ENCODE results near the gene NAALADL2. TPM values are rescaled to one million over a fixed set of nuclear protein-coding genes. Genes with fewer than 3 reads are reported as not detected.

Gene NAALADL2
- total and polyA plus RNA-seq, 7 donors: 0.56 to 3.3 (median 1.6) TPM

GRCh38 chr3:174937478-174937877, 78.3 kb downstream of the NAALADL2 start:
- H3K4me3 ChIP-seq: no peak overlapping the region
- H3K9me3 ChIP-seq: no peaks in the 10 kb centered on the region
- TF ChIP-seq CTCF (IDR thresholded peaks at IDR 0.05): no peak

GRCh38 chr3:174938102-174938501, 79.0 kb downstream of the NAALADL2 start:
- ATAC-seq (no peak), DNase-seq (no peak)
- Histone ChIP-seq H3K27ac (no peak overlapping the region), H3K4me1 (no peaks in the 10 kb centered on the region), H3K36me3 (ENCODE audit: insufficient read depth in 1 of 2, low read depth in 1 of 2) (no peaks in the 10 kb centered on the region), H3K4me3 (no peak overlapping the region), H3K9me3 (no peaks in the 10 kb centered on the region), H3K27me3 (ENCODE audit: insufficient read depth in 3 of 3, low read length in 2 of 3) (no peaks in the 10 kb centered on the region)
- 73 to 90% (median 81%) methylated on average over 4 of the region's 4 CpGs for WGBS, 3 donors
- intact Hi-C loops (cut with DNase I): no loop called here
- no peak for TF ChIP-seq CTCF (IDR thresholded peaks at IDR 0.05)

More at GRCh38 chr3:174937478-174937877, 78.3 kb downstream of the NAALADL2 start:
- no peak overlapping the region for H3K27ac ChIP-seq
- ATAC-seq (no peak), DNase-seq (no peak)
- H3K4me1 ChIP-seq: no peaks in the 10 kb centered on the region
- intact Hi-C loops (cut with DNase I): no loop called here
- H3K36me3 ChIP-seq (ENCODE audit: insufficient read depth in 1 of 2, low read depth in 1 of 2): no peaks in the 10 kb centered on the region
- H3K27me3 ChIP-seq (ENCODE audit: insufficient read depth in 3 of 3, low read length in 2 of 3): no peaks in the 10 kb centered on the region

- Histone ChIP-seq H3K27ac (no peak overlapping the region), H3K9me3 (no peaks in the 10 kb centered on the region), H3K36me3 (ENCODE audit: insufficient read depth in 1 of 2, low read depth in 1 of 2) (no peaks in the 10 kb centered on the region), H3K4me3 (no peak overlapping the region), H3K4me1 (no peaks in the 10 kb centered on the region), H3K27me3 (ENCODE audit: insufficient read depth in 3 of 3, low read length in 2 of 3) (no peaks in the 10 kb centered on the region)
- intact Hi-C loops (cut with DNase I): no loop called here
- TF ChIP-seq CTCF (IDR thresholded peaks at IDR 0.05): no peak
- DNase-seq (no peak), ATAC-seq (no peak)
- 83 to 86% (median 84%) methylated on average over 2 of the region's 2 CpGs for WGBS, 3 donors
These were observed 81.0 kb downstream of the NAALADL2 start for GRCh38 chr3:174940151-174940550.

- no peak for ATAC-seq
- WGBS, 3 donors: 69 to 77% (median 72%) methylated on average over 2 of the region's 2 CpGs
- TF ChIP-seq CTCF (IDR thresholded peaks at IDR 0.05): no peak
- Histone ChIP-seq H3K27me3 (ENCODE audit: insufficient read depth in 3 of 3, low read length in 2 of 3) (no peaks in the 10 kb centered on the region), H3K4me1 (no peaks in the 10 kb centered on the region), H3K27ac (no peak overlapping the region), H3K4me3 (no peak overlapping the region), H3K9me3 (no peaks in the 10 kb centered on the region), H3K36me3 (ENCODE audit: insufficient read depth in 1 of 2, low read depth in 1 of 2) (no peaks in the 10 kb centered on the region)
- intact Hi-C loops (cut with DNase I): no loop called here
- no peak for DNase-seq
These were observed 86.1 kb downstream of the NAALADL2 start for GRCh38 chr3:174945276-174945675.

GRCh38 chr3:174945951-174946350, 86.8 kb downstream of the NAALADL2 start:
- H3K36me3 ChIP-seq (ENCODE audit: insufficient read depth in 1 of 2, low read depth in 1 of 2): no peaks in the 10 kb centered on the region
- no peaks in the 10 kb centered on the region for H3K9me3 ChIP-seq
- no peaks in the 10 kb centered on the region for H3K27me3 ChIP-seq (ENCODE audit: insufficient read depth in 3 of 3, low read length in 2 of 3)
- no peaks in the 10 kb centered on the region for H3K4me1 ChIP-seq
- WGBS, 3 donors: 93 to 99% (median 98%) methylated on average over 2 of the region's 2 CpGs
- DNase-seq: no peak
- no peak overlapping the region for H3K4me3 ChIP-seq
- no peak overlapping the region for H3K27ac ChIP-seq
- intact Hi-C loops (cut with DNase I): no loop called here
- no peak for ATAC-seq
- TF ChIP-seq CTCF (IDR thresholded peaks at IDR 0.05): no peak

Data from psoas muscle (tissue), 8 donors.